HG03469 (cell line): ENCODE data around the gene TTC7B.
"Not testable (repeated sequence)": the region's sequence is repeated elsewhere in the genome, so short reads cannot be mapped to it uniquely, and the experiment has no call there.

Source experiments
- ATAC-seq: cut with Tn5 transposase; IDR thresholded peaks from one replicate; pipeline ENCODE4 v1.9.1; 2021; ENCODE audit warnings: mild to moderate bottlenecking, moderate library complexity, moderate number of reproducible peaks; ENCODE audit not compliant: unreplicated experiment

TTC7B gene

GRCh38 chr14:90836692-90837063 is 20.4 kb upstream of the TTC7B start:
- ATAC-seq: no peak

- ATAC-seq: no peak
Measured at GRCh38 chr14:90831821-90832220, 15.6 kb upstream of the TTC7B start.

GRCh38 chr14:90830931-90831701 is 14.9 kb upstream of the TTC7B start:
- ATAC-seq: no peak

- ATAC-seq: no peak
Measured at GRCh38 chr14:90829677-90830076, 13.4 kb upstream of the TTC7B start.

GRCh38 chr14:90828642-90829487 is 12.6 kb upstream of the TTC7B start:
- no peak for ATAC-seq

GRCh38 chr14:90827919-90828610 is 11.8 kb upstream of the TTC7B start:
- ATAC-seq: peak; percentile 96

GRCh38 chr14:90823542-90823941 is 7.3 kb upstream of the TTC7B start:
- not testable (repeated sequence) for ATAC-seq

- no peak for ATAC-seq
Measured at GRCh38 chr14:90820958-90821357, 4.7 kb upstream of the TTC7B start.

GRCh38 chr14:90819734-90820393 is 3.6 kb upstream of the TTC7B start:
- ATAC-seq: no peak

- ATAC-seq: no peak
Measured at GRCh38 chr14:90818715-90819114, 2.5 kb upstream of the TTC7B start.

- ATAC-seq: no peak
Measured at GRCh38 chr14:90816681-90817436, 629 bp upstream of the TTC7B start.

- no peak for ATAC-seq
Measured at GRCh38 chr14:90815572-90815821, 733 bp downstream of the TTC7B start.

GRCh38 chr14:90814806-90815571 is 1.2 kb downstream of the TTC7B start:
- ATAC-seq: no peak

- ATAC-seq: no peak
Measured at GRCh38 chr14:90813442-90813841, 2.8 kb downstream of the TTC7B start.

- no peak for ATAC-seq
Measured at GRCh38 chr14:90812109-90812508, 4.1 kb downstream of the TTC7B start.

- no peak for ATAC-seq
Measured at GRCh38 chr14:90811641-90812040, 4.6 kb downstream of the TTC7B start.

- no peak for ATAC-seq
Measured at GRCh38 chr14:90810806-90811205, 5.4 kb downstream of the TTC7B start.

- ATAC-seq: no peak
Measured at GRCh38 chr14:90809530-90810312, 6.5 kb downstream of the TTC7B start.
